ENCODE results near the gene SCUBE1. TPM values are rescaled to one million over a fixed set of nuclear protein-coding genes. Genes with fewer than 3 reads are reported as not detected.

SCUBE1 gene
- total RNA-seq, 1 donor from 2014 or later: not detected

GRCh38 chr22:43202756-43203410, 140.3 kb downstream of the SCUBE1 start:
- intact Hi-C loops (cut with micrococcal nuclease): no loop called here
- Mint-ChIP-seq H3K4me1 (ENCODE audit: low read depth) (no peaks in the 10 kb centered on the region), H3K4me3 (ENCODE audit: low read depth) (no peak overlapping the region), H3K36me3 (ENCODE audit: low read depth) (no peaks in the 10 kb centered on the region), H3K27me3 (ENCODE audit: low read depth) (no peaks in the 10 kb centered on the region), H3K27ac (no peak overlapping the region), H3K9me3 (no peaks in the 10 kb centered on the region)
- no peak for DNase-seq (ENCODE audit: low spot score)

- no peak overlapping the region for H3K4me3 Mint-ChIP-seq (ENCODE audit: low read depth)
- H3K27ac Mint-ChIP-seq: no peak overlapping the region
- H3K27me3 Mint-ChIP-seq (ENCODE audit: low read depth): peaks cover 2% of the 10 kb centered on the region
- DNase-seq (ENCODE audit: low spot score): no peak
- H3K36me3 Mint-ChIP-seq (ENCODE audit: low read depth): no peaks in the 10 kb centered on the region
- intact Hi-C loops (cut with micrococcal nuclease): no loop called here
- no peaks in the 10 kb centered on the region for H3K9me3 Mint-ChIP-seq
- no peaks in the 10 kb centered on the region for H3K4me1 Mint-ChIP-seq (ENCODE audit: low read depth)
Measured at GRCh38 chr22:43202326-43202725, 140.8 kb downstream of the SCUBE1 start.

- intact Hi-C loops (cut with micrococcal nuclease): no loop called here
- DNase-seq (ENCODE audit: low spot score): no peak
- no peaks in the 10 kb centered on the region for H3K36me3 Mint-ChIP-seq (ENCODE audit: low read depth)
- H3K4me3 Mint-ChIP-seq (ENCODE audit: low read depth): no peak overlapping the region
- no peak overlapping the region for H3K27ac Mint-ChIP-seq
- H3K9me3 Mint-ChIP-seq: no peaks in the 10 kb centered on the region
- no peaks in the 10 kb centered on the region for H3K4me1 Mint-ChIP-seq (ENCODE audit: low read depth)
- peaks cover 2% of the 10 kb centered on the region for H3K27me3 Mint-ChIP-seq (ENCODE audit: low read depth)
Measured at GRCh38 chr22:43201486-43202219, 141.5 kb downstream of the SCUBE1 start.

GRCh38 chr22:43200555-43200954, 142.6 kb downstream of the SCUBE1 start:
- DNase-seq (ENCODE audit: low spot score): no peak
- no peak overlapping the region for H3K4me3 Mint-ChIP-seq (ENCODE audit: low read depth)
- H3K9me3 Mint-ChIP-seq: no peaks in the 10 kb centered on the region
- peaks cover 5% of the 10 kb centered on the region for H3K27me3 Mint-ChIP-seq (ENCODE audit: low read depth)
- no peaks in the 10 kb centered on the region for H3K36me3 Mint-ChIP-seq (ENCODE audit: low read depth)
- H3K27ac Mint-ChIP-seq: no peak overlapping the region
- intact Hi-C loops (cut with micrococcal nuclease): no loop called here
- H3K4me1 Mint-ChIP-seq (ENCODE audit: low read depth): no peaks in the 10 kb centered on the region

- no peaks in the 10 kb centered on the region for H3K36me3 Mint-ChIP-seq (ENCODE audit: low read depth)
- no peaks in the 10 kb centered on the region for H3K9me3 Mint-ChIP-seq
- H3K4me1 Mint-ChIP-seq (ENCODE audit: low read depth): no peaks in the 10 kb centered on the region
- no peak for DNase-seq (ENCODE audit: low spot score)
- intact Hi-C loops (cut with micrococcal nuclease): no loop called here
- H3K4me3 Mint-ChIP-seq (ENCODE audit: low read depth): no peak overlapping the region
- H3K27ac Mint-ChIP-seq: no peak overlapping the region
- H3K27me3 Mint-ChIP-seq (ENCODE audit: low read depth): peaks cover 6% of the 10 kb centered on the region
Measured at GRCh38 chr22:43200031-43200430, 143.1 kb downstream of the SCUBE1 start.

GRCh38 chr22:43199541-43199940, 143.6 kb downstream of the SCUBE1 start:
- Mint-ChIP-seq H3K27me3 (ENCODE audit: low read depth) (peaks cover 11% of the 10 kb centered on the region), H3K36me3 (ENCODE audit: low read depth) (no peaks in the 10 kb centered on the region), H3K4me3 (ENCODE audit: low read depth) (no peak overlapping the region), H3K27ac (no peak overlapping the region), H3K4me1 (ENCODE audit: low read depth) (no peaks in the 10 kb centered on the region), H3K9me3 (no peaks in the 10 kb centered on the region)
- DNase-seq (ENCODE audit: low spot score): no peak
- intact Hi-C loops (cut with micrococcal nuclease): no loop called here

GRCh38 chr22:43198936-43199335, 144.2 kb downstream of the SCUBE1 start:
- Mint-ChIP-seq H3K27me3 (ENCODE audit: low read depth) (peaks cover 11% of the 10 kb centered on the region), H3K36me3 (ENCODE audit: low read depth) (no peaks in the 10 kb centered on the region), H3K9me3 (no peaks in the 10 kb centered on the region), H3K4me3 (ENCODE audit: low read depth) (no peak overlapping the region), H3K27ac (no peak overlapping the region), H3K4me1 (ENCODE audit: low read depth) (no peaks in the 10 kb centered on the region)
- intact Hi-C loops (cut with micrococcal nuclease): no loop called here
- DNase-seq (ENCODE audit: low spot score): no peak

- Mint-ChIP-seq H3K36me3 (ENCODE audit: low read depth) (no peaks in the 10 kb centered on the region), H3K27me3 (ENCODE audit: low read depth) (peaks cover 11% of the 10 kb centered on the region), H3K9me3 (no peaks in the 10 kb centered on the region), H3K4me3 (ENCODE audit: low read depth) (no peak overlapping the region), H3K4me1 (ENCODE audit: low read depth) (no peaks in the 10 kb centered on the region), H3K27ac (no peak overlapping the region)
- intact Hi-C loops (cut with micrococcal nuclease): no loop called here
- DNase-seq (ENCODE audit: low spot score): no peak
Measured at GRCh38 chr22:43198126-43198525, 145.0 kb downstream of the SCUBE1 start.

GRCh38 chr22:43197271-43197941, 145.8 kb downstream of the SCUBE1 start:
- H3K4me3 Mint-ChIP-seq (ENCODE audit: low read depth): no peak overlapping the region
- H3K4me1 Mint-ChIP-seq (ENCODE audit: low read depth): no peaks in the 10 kb centered on the region

GRCh38 chr22:43191831-43192230, 151.3 kb downstream of the SCUBE1 start:
- intact Hi-C loops (cut with micrococcal nuclease): no loop called here
- H3K9me3 Mint-ChIP-seq: peaks cover 12% of the 10 kb centered on the region

More at GRCh38 chr22:43197271-43197941, 145.8 kb downstream of the SCUBE1 start:
- intact Hi-C loops (cut with micrococcal nuclease): no loop called here
- no peak for DNase-seq (ENCODE audit: low spot score)
- H3K27ac Mint-ChIP-seq: no peak overlapping the region
- H3K27me3 Mint-ChIP-seq (ENCODE audit: low read depth): peaks cover 11% of the 10 kb centered on the region
- H3K9me3 Mint-ChIP-seq: no peaks in the 10 kb centered on the region
- H3K36me3 Mint-ChIP-seq (ENCODE audit: low read depth): no peaks in the 10 kb centered on the region

GRCh38 chr22:43188829-43189545, 154.2 kb downstream of the SCUBE1 start:
- peaks cover 12% of the 10 kb centered on the region for H3K4me1 Mint-ChIP-seq (ENCODE audit: low read depth)
- intact Hi-C loops (cut with micrococcal nuclease): loop anchor here (5.0 kb wide), 1 partner anchor 37 kb away; the partner anchor contains the start of gene TSPO
- DNase-seq (ENCODE audit: low spot score): no peak
- H3K9me3 Mint-ChIP-seq: peaks cover 12% of the 10 kb centered on the region
- H3K27ac Mint-ChIP-seq: peak overlapping the region; percentile 36
- H3K27me3 Mint-ChIP-seq (ENCODE audit: low read depth): peaks cover 7% of the 10 kb centered on the region
- H3K4me3 Mint-ChIP-seq (ENCODE audit: low read depth): peak overlapping the region; percentile 52
- H3K36me3 Mint-ChIP-seq (ENCODE audit: low read depth): peaks cover 14% of the 10 kb centered on the region

More at GRCh38 chr22:43191831-43192230, 151.3 kb downstream of the SCUBE1 start:
- Mint-ChIP-seq H3K27me3 (ENCODE audit: low read depth) (peaks cover 16% of the 10 kb centered on the region), H3K4me3 (ENCODE audit: low read depth) (no peak overlapping the region), H3K27ac (no peak overlapping the region), H3K4me1 (ENCODE audit: low read depth) (peaks cover 5% of the 10 kb centered on the region), H3K36me3 (ENCODE audit: low read depth) (peaks cover 7% of the 10 kb centered on the region)
- no peak for DNase-seq (ENCODE audit: low spot score)

Measured in activated T-helper 2 cell treated with anti-CD3 and anti-CD28 coated beads, Interferon-gamma antibody, Interleukin-2, Interleukin-4, amounts not matched to agents 10 μg/mL and 5 μg/mL and 100 μg/mL, durations not matched to agents 14 hours and 24 hours and 36 hours (primary cell).